ENCODE data around the gene WDR53. TPM values are rescaled to one million over a fixed set of nuclear protein-coding genes. Genes with fewer than 3 reads are reported as not detected.
"Not testable (repeated sequence)": the region's sequence is repeated elsewhere in the genome, so short reads cannot be mapped to it uniquely, and the experiment has no call there.

WDR53 gene
- total and polyA plus RNA-seq, 4 donors = 2.7 to 4.5 (median 3.5) TPM

DNA sequence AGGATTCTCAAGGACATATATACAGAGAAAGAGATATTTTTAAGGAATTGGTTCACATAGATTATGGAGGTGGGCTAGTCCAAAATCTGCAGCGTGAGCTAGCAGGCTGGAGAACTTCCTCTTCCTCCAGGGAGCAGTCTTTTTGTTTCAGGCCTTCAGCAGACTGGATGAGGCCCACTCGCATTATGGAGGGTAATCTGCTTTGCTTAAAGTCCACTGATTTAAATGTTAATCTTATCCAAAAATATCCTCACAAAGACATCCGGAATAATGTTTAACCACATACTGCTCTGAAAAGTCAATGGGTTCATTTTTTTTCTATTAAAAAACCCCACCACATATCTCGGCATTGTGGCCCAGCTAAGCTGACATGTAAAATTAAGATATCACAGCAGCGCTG lies 48.9 kb upstream of the WDR53 start:
- Histone ChIP-seq H3K9ac (ENCODE audit: low read depth in 1 of 2, low read length in 2 of 2) (no peak overlapping the region), H3K9me3 (ENCODE audit: control insufficient read depth in 4 of 4, low read length in 3 of 4) (no peaks in the 10 kb centered on the region), H3K27ac (ENCODE audit: low read depth in 1 of 2, low read length in 2 of 2) (no peak overlapping the region), H3K4me3 (ENCODE audit: low read depth in 1 of 3, low read length in 3 of 3) (no peak overlapping the region), H3K27me3 (ENCODE audit: control insufficient read depth in 4 of 4, insufficient read depth in 4 of 4, low read length in 3 of 4) (no peaks in the 10 kb centered on the region), H3K4me1 (ENCODE audit: control insufficient read depth in 4 of 4, insufficient read depth in 4 of 4, low read length in 3 of 4) (peaks cover 0 to 2% (median 0%) of the 10 kb centered on the region in 4 donors), H3K36me3 (ENCODE audit: control insufficient read depth in 4 of 4, insufficient read depth in 3 of 4, low read depth in 1 of 4, low read length in 3 of 4) (no peaks in the 10 kb centered on the region)
- 74% methylated on average over 5 of the region's 5 CpGs for WGBS
- TF ChIP-seq FOXA2 (IDR thresholded peaks at IDR 0.05) (no peak), HNF4G (IDR thresholded peaks at IDR 0.05) (no peak), FOXA1 (IDR thresholded peaks at IDR 0.05) (no peak), RAD21 (IDR thresholded peaks at IDR 0.05) (no peak)
- TF ChIP-seq, protein P1, sequence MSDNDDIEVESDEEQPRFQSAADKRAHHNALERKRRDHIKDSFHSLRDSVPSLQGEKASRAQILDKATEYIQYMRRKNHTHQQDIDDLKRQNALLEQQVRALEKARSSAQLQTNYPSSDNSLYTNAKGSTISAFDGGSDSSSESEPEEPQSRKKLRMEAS (IDR thresholded peaks at IDR 0.05) = no peak
- no peak for DNase-seq (ENCODE audit: low spot score)

DNA sequence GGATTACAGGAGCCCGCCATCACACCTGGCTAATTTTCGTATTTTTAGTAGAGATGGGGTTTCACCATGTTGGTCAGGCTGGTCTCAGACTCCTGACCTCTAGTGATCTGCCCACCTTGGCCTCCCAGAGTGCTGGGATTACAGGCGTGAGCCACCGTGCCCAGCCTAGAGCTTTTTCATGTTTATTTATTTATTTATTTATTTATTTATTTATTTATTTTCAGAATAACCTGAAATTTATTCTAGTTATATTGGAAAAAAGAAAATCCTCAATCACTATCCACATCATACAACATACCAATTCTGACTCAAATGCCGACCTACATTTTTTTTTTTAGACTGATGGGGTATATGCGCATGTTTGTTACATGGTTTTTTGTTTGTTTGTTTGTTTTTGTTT lies 46.9 kb upstream of the WDR53 start:
- not testable (repeated sequence) for H3K9ac ChIP-seq (ENCODE audit: low read depth in 1 of 2, low read length in 2 of 2); H3K27me3 ChIP-seq (ENCODE audit: control insufficient read depth in 4 of 4, insufficient read depth in 4 of 4, low read length in 3 of 4); H3K4me1 ChIP-seq (ENCODE audit: control insufficient read depth in 4 of 4, insufficient read depth in 4 of 4, low read length in 3 of 4); DNase-seq (ENCODE audit: low spot score); H3K27ac ChIP-seq (ENCODE audit: low read depth in 1 of 2, low read length in 2 of 2); H3K9me3 ChIP-seq (ENCODE audit: control insufficient read depth in 4 of 4, low read length in 3 of 4); H3K36me3 ChIP-seq (ENCODE audit: control insufficient read depth in 4 of 4, insufficient read depth in 3 of 4, low read depth in 1 of 4, low read length in 3 of 4); H3K4me3 ChIP-seq (ENCODE audit: low read depth in 1 of 3, low read length in 3 of 3)
- whole genome bisulfite sequencing = 95% methylated on average over 6 of the region's 6 CpGs

DNA sequence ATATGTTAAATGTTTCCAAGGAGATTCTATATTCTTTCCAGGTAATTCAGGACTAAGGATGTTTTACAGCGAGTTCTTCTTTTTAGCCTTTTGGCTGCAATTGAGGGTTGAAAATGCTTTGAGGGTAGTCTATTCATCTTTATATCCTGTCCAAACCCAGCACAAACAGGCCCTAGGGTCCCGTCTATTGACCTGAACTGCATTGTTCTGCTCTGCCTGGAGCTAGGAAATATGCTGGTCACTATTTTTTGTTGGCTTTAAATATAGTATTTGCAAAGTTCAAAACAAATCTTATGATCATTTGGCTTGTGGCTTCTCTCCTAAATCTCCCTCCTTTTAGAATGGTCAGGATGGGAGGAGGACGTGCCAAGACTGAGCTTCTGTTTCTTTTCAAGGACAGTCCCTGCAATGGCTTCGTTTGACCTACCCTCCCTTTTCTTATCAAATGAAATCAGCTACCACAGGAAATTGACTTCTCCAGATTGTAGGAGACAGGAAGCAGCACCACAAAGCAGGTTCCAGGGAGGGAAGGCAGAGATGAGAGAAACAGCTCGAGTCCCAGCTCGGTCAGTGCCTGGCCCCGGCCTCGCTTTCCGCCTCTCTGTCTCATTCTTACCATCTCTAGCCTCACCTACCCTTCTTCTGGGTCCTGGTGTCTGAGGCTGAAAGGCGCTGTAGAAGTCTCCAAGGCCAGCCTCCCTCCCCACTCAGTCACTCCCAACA lies 43.6 kb upstream of the WDR53 start:
- Histone ChIP-seq H3K9ac (ENCODE audit: low read depth in 1 of 2, low read length in 2 of 2) (no peak overlapping the region), H3K27me3 (ENCODE audit: control insufficient read depth in 4 of 4, insufficient read depth in 4 of 4, low read length in 3 of 4) (no peaks in the 10 kb centered on the region), H3K9me3 (ENCODE audit: control insufficient read depth in 4 of 4, low read length in 3 of 4) (no peaks in the 10 kb centered on the region), H3K4me1 (ENCODE audit: control insufficient read depth in 4 of 4, insufficient read depth in 4 of 4, low read length in 3 of 4) (peaks cover 0 to 5% (median 0%) of the 10 kb centered on the region in 4 donors), H3K4me3 (ENCODE audit: low read depth in 1 of 3, low read length in 3 of 3) (no peak overlapping the region), H3K36me3 (ENCODE audit: control insufficient read depth in 4 of 4, insufficient read depth in 3 of 4, low read depth in 1 of 4, low read length in 3 of 4) (no peaks in the 10 kb centered on the region), H3K27ac (ENCODE audit: low read depth in 1 of 2, low read length in 2 of 2) (no peak overlapping the region)
- TF ChIP-seq NR2F2 (IDR thresholded peaks at IDR 0.05) = peak; percentile 69
- no peak for TF ChIP-seq EGR1 (IDR thresholded peaks at IDR 0.05; ENCODE audit: low read depth in 2 of 2)
- TF ChIP-seq GABPA (IDR thresholded peaks at IDR 0.05 in 1 of 2, conservative IDR thresholded peaks at IDR 0.05 in 1 of 2) = no peak
- peak in 1 of 2 donors; percentile 5 for TF ChIP-seq RAD21 (IDR thresholded peaks at IDR 0.05)
- TF ChIP-seq YY1 (IDR thresholded peaks at IDR 0.05) = no peak
- WGBS = 66% methylated on average over 10 of the region's 10 CpGs
- DNase-seq (ENCODE audit: low spot score) = no peak

DNA sequence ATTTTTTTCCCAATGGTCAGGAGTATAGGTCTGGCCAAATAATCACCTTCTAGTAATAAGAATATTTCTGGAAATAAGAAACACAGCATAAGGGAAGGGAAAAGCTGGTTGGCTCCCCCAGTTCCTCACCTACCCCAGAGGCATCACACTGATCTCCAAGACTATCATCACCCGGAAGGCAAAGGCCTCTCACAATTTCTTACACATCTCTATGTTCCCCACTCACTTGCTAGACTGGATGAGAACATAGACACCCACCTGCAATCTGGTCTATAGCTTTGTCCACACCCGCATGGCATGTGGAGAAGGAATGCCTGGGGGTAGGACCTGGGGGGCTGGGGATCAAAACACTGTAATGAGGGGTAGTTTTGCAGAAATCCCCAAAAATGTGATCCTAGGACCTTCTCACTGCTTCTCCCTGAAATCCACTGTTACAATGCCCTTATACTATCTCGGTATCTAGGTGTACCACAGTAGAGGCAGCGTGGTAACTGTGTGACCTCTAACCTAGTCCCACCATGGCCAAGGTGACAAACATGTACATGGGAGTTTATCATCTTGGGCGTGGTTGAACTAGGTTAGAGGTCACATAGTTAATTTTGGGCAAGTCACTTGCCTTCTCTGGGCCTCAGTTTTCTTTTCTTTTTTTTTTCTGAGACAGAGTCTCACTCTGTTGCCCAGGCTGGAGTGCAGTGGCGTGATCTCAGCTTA lies 41.6 kb upstream of the WDR53 start:
- TF ChIP-seq FOXA2 (IDR thresholded peaks at IDR 0.05) (no peak), JUND (IDR thresholded peaks at IDR 0.05) (no peak), FOXA1 (IDR thresholded peaks at IDR 0.05) (no peak), YY1 (IDR thresholded peaks at IDR 0.05) (no peak), HNF4G (IDR thresholded peaks at IDR 0.05) (no peak), RXRA (IDR thresholded peaks at IDR 0.05) (no peak), TAF1 (conservative IDR thresholded peaks at IDR 0.05) (no peak), GABPA (IDR thresholded peaks at IDR 0.05 in 1 of 2, conservative IDR thresholded peaks at IDR 0.05 in 1 of 2) (no peak), HNF4A (conservative IDR thresholded peaks at IDR 0.05) (no peak), SP1 (IDR thresholded peaks at IDR 0.05) (no peak)
- TF ChIP-seq, protein P2, sequence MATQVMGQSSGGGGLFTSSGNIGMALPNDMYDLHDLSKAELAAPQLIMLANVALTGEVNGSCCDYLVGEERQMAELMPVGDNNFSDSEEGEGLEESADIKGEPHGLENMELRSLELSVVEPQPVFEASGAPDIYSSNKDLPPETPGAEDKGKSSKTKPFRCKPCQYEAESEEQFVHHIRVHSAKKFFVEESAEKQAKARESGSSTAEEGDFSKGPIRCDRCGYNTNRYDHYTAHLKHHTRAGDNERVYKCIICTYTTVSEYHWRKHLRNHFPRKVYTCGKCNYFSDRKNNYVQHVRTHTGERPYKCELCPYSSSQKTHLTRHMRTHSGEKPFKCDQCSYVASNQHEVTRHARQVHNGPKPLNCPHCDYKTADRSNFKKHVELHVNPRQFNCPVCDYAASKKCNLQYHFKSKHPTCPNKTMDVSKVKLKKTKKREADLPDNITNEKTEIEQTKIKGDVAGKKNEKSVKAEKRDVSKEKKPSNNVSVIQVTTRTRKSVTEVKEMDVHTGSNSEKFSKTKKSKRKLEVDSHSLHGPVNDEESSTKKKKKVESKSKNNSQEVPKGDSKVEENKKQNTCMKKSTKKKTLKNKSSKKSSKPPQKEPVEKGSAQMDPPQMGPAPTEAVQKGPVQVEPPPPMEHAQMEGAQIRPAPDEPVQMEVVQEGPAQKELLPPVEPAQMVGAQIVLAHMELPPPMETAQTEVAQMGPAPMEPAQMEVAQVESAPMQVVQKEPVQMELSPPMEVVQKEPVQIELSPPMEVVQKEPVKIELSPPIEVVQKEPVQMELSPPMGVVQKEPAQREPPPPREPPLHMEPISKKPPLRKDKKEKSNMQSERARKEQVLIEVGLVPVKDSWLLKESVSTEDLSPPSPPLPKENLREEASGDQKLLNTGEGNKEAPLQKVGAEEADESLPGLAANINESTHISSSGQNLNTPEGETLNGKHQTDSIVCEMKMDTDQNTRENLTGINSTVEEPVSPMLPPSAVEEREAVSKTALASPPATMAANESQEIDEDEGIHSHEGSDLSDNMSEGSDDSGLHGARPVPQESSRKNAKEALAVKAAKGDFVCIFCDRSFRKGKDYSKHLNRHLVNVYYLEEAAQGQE (IDR thresholded peaks at IDR 0.05) = no peak
- TF ChIP-seq, protein P1 (IDR thresholded peaks at IDR 0.05) = no peak
- H3K36me3 ChIP-seq (ENCODE audit: control insufficient read depth in 4 of 4, insufficient read depth in 3 of 4, low read depth in 1 of 4, low read length in 3 of 4) = no peaks in the 10 kb centered on the region
- 81% methylated on average over 6 of the region's 6 CpGs for WGBS
- H3K27me3 ChIP-seq (ENCODE audit: control insufficient read depth in 4 of 4, insufficient read depth in 4 of 4, low read length in 3 of 4) = peaks cover 0 to 3% (median 0%) of the 10 kb centered on the region in 4 donors
- no peak overlapping the region for H3K27ac ChIP-seq (ENCODE audit: low read depth in 1 of 2, low read length in 2 of 2)
- peaks cover 0 to 5% (median 0%) of the 10 kb centered on the region in 4 donors for H3K4me1 ChIP-seq (ENCODE audit: control insufficient read depth in 4 of 4, insufficient read depth in 4 of 4, low read length in 3 of 4)
- H3K4me3 ChIP-seq (ENCODE audit: low read depth in 1 of 3, low read length in 3 of 3) = no peak overlapping the region
- H3K9ac ChIP-seq (ENCODE audit: low read depth in 1 of 2, low read length in 2 of 2) = no peak overlapping the region
- no peak for DNase-seq (ENCODE audit: low spot score)
- no peaks in the 10 kb centered on the region for H3K9me3 ChIP-seq (ENCODE audit: control insufficient read depth in 4 of 4, low read length in 3 of 4)

All from liver (tissue), 9 donors.